GM19351 (cell line): ENCODE measurements around the gene PAPSS2.
"Not testable (repeated sequence)": the region's sequence is repeated elsewhere in the genome, so short reads cannot be mapped to it uniquely, and the experiment has no call there.

Experiments
- ATAC-seq: cut with Tn5 transposase; IDR thresholded peaks from one replicate; pipeline ENCODE4 v1.9.1; 2021; ENCODE audit warnings: mild to moderate bottlenecking, moderate library complexity; ENCODE audit not compliant: unreplicated experiment

The PAPSS2 gene

GRCh38 chr10:87702260-87702972 is 42.7 kb downstream of the PAPSS2 start:
- ATAC-seq, result no peak

- no peak for ATAC-seq
Observed at GRCh38 chr10:87702973-87703294, 43.3 kb downstream of the PAPSS2 start.

- no peak for ATAC-seq
Observed at GRCh38 chr10:87703771-87704170, 44.1 kb downstream of the PAPSS2 start.

DNA sequence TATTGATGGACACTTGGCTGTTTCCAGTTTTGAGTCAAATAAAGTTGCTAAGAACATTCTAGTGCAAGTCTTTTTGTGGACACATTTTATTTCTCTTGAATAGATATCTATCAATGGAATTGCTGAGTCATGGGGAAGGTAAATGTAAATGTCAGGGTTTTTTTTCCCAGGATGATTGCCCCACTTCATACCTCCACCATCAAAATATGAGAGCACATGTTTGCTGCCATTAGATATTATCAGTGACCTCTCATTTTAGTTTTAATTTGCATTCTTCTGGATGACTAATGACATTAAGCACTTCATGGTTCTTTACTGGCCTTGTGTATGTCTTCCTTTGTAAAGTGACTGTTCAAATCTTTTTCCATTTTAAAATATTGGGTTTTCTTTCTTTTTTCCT is 45.7 kb downstream of the PAPSS2 start:
- no peak for ATAC-seq

- no peak for ATAC-seq
Observed at GRCh38 chr10:87706731-87707130, 47.1 kb downstream of the PAPSS2 start.

- ATAC-seq, result no peak
Observed at GRCh38 chr10:87707254-87707653, 47.6 kb downstream of the PAPSS2 start.

DNA sequence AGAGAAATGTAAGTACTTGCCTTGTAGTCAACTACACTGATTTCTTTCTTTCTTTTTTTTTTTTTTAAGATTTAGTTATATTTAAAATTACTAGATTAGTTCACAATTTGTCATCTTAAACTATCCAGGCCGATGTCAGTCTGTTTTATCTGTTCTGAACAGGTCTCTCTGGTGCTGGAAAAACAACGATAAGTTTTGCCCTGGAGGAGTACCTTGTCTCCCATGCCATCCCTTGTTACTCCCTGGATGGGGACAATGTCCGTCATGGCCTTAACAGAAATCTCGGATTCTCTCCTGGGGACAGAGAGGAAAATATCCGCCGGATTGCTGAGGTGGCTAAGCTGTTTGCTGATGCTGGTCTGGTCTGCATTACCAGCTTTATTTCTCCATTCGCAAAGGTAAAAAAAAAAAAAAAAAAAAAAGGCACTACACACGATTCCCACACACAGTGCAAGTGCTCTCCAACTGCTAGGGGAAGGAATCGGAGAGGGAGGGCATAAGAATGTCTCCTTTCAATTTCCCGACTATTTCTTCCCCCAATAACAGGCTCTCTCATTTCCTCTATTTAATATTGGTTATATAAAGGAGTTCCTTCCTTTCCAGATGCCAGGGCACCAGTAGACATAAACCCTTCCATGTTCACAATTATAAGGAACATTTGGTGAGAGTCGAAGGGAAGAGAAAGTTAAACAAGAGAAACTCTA is 53.4 kb downstream of the PAPSS2 start:
- ATAC-seq, result no peak

- no peak for ATAC-seq
Observed at GRCh38 chr10:87713707-87714106, 54.0 kb downstream of the PAPSS2 start.

- no peak for ATAC-seq
Observed at GRCh38 chr10:87715552-87716347, 56.1 kb downstream of the PAPSS2 start.

DNA sequence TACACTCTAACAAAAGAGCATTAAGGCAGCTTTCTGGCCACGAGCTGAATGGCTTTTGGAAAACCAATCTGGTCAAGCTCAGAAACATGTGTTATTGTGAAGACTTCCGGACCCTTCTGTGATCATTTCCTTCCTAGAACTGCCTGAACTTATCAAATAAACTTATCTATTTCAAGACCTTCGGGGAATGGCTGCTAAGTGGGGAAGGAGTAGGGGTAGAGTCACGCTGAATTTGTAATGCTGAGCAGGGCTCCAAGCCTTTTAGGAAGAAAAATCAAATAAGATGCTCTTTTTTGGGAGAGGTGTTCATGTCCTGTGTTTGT is 56.6 kb downstream of the PAPSS2 start:
- no peak for ATAC-seq

DNA sequence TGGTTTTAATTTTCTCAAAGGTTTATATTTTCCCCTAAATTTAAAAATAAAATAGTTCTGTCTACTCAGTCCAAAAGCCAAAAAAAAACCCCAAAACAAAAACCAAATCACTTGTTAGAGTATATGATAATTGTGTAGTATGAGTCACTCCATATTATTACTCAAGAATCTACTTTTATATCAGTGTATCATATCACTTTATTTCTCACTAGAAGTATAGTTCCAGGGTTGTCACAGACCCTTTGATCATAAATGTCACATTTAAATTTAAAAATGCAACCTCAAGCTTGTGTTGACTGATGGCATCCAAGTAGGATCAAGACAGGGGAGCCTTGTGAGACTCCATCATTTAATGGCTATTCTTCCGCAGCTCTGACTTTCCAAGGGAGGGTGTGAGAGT is 61.0 kb downstream of the PAPSS2 start:
- no peak for ATAC-seq

- no peak for ATAC-seq
Observed at GRCh38 chr10:87721781-87722180, 62.1 kb downstream of the PAPSS2 start.

GRCh38 chr10:87722716-87723115 is 63.0 kb downstream of the PAPSS2 start:
- no peak for ATAC-seq

DNA sequence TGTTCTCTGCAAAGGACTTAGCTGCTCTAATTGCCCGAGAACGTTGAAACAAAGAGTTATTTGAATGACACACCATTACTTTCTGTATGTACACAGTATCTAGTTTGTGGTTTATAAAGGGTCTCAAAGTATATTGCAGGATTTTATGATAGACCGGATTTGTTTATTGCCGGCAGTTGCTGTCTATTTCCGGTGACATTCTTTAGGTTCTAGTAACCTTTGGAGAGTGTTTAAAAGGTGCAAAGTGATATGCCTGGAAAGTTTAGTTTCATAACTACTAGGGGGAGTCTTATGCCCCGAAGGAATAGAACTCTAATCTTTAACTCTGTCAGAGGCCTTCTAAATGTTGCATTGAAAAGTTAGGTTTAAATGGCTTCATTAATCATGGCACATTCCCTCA is 63.8 kb downstream of the PAPSS2 start:
- no peak for ATAC-seq

DNA sequence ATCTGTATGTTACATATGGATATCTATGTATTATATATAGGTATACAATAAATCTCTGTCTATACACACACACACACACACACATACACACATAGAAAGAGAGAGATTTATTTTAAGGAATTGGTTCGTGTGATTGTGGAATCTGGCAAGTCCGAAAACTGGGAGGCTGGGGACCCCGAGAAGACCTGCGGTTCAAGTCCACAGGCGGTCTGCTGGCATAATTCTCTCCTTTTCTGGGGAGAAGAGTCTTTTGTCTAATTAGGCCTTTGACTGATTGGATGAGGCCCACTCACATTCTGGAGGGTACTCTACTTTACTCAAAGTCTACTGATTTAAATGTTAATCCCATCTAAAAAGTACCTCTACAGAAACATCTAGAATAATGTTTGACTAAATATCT is 65.1 kb downstream of the PAPSS2 start:
- no peak for ATAC-seq

DNA sequence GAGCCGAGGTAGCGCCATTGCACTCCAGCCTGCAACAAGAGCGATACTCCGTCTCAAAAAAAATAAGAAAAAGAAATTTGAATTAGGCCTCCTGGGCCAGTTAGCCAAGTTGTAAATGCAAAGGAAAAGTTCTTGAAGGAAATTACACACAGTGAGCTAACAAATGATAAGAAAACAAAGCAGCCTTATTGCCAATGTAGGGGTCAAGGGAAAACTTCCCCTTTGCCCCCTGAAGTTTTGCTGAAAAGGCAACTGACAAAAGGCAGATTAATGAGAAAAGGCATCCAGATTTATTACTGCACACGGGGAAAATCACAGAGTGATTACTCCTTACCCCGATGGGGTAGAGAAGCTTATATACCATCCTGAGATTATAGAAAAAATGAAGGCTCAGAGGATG is 70.3 kb downstream of the PAPSS2 start:
- no peak for ATAC-seq

DNA sequence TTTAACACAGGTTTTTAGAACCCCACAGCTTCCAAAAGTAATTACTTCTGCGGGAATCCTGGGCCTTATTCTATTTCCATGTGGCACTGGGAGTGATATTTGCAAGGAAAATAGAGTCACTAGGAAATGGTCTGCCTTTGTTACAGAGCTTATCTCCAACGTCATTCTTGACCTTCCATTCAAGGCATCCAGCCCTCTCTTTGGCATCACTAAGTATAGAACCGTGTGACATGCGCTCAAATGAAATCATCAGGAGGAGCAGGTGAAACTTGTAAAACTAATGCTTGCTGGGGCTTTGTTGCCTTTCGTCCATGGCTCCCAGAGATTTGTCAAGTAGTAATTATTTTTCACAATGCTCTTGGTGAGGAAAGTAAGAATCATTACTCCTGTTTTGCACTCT is 73.4 kb downstream of the PAPSS2 start:
- ATAC-seq, result no peak

DNA sequence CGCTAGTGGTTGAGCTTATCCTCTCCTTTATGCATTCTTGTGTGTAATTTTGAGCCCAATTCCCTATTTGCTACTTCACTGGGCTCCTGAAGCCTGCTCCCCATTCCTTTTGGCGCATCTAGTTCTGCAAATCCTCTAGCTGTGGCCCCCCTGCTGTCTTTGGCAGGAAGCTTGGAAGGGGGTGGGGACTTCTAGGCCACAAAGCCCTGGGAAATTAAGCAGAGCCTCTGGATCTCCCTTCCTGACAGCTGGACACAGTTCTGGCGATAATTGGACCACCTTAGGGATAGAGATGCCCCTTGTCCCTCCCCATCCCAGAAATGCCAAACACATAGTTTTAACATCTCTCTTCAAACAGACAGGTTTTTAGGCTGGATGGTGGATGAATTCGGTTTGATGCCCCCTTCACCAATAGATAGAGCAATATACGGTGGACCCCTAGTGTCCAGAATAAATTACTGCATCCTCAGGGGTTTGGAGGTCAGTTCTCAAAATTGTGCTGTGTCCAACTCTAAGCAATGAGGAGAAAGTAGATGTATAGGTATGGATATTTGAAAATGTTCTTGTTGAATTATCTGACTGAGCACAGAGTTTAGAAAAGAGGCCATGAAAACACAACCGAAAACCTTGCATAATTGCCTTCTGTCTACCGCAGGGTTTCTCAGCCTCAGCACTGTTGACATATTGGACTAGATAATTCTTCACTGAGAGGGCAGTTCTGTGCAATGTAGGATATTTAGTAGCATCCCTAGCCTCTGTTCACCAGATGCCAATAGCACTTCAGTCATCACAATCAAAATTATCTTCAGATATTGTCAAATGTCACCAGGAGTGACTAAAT is 75.5 kb downstream of the PAPSS2 start:
- no peak for ATAC-seq

- not testable (repeated sequence) for ATAC-seq
Observed at GRCh38 chr10:87738253-87738652, 78.6 kb downstream of the PAPSS2 start.

- ATAC-seq, result no peak
Observed at GRCh38 chr10:87739703-87740102, 80.0 kb downstream of the PAPSS2 start.

- ATAC-seq, result no peak
Observed at GRCh38 chr10:87740254-87740655, 80.6 kb downstream of the PAPSS2 start.
